ENCODE measurements around the gene PDHX.
"Not testable (repeated sequence)": the region's sequence is repeated elsewhere in the genome, so short reads cannot be mapped to it uniquely, and the experiment has no call there.

Gene PDHX

GRCh38 chr11:35017528-35018342 is 101.3 kb downstream of the PDHX start:
- no peak for DNase-seq (ENCODE audit: low read depth)

- no peak for DNase-seq (ENCODE audit: low read depth)
Measured at GRCh38 chr11:35021589-35021988, 105.2 kb downstream of the PDHX start.

- DNase-seq (ENCODE audit: low read depth) = not testable (repeated sequence)
Measured at GRCh38 chr11:35023940-35024339, 107.5 kb downstream of the PDHX start.

GRCh38 chr11:35028007-35028406 is 111.6 kb downstream of the PDHX start:
- DNase-seq (ENCODE audit: low read depth) = not testable (repeated sequence)

DNA sequence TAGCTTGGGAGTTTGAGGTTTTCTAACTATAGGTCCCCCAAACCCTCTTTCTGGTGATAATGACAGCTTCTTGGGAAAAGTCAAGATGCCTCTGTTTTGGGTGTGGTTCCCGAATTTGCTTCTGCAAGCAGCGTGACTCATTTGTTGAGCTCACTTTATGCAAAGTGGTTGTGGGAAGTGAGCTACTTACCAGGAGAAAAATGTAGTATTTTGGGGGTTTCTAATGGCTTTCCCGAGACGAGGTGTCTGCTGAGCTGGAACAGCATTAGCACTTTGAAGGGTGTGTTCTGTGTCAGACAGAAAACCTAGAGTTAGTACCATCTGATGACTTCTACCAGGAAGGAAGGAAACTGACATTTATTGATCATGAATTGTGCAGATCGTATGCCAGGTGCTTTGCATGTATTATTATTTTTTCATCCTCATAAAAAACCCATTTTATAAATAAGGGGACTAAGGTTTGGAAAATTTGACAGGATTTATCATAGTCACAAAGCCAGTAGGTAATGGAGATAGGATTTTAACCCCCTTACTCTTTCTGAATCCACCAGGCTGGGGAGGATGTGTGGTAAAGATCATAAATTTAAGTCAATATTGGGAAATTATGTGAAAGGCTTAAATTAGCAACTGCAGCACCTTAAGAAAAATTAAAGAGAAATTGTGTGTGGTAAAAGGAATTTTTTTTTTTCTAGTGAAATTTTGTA is 113.7 kb downstream of the PDHX start:
- no peak for DNase-seq (ENCODE audit: low read depth)

DNA sequence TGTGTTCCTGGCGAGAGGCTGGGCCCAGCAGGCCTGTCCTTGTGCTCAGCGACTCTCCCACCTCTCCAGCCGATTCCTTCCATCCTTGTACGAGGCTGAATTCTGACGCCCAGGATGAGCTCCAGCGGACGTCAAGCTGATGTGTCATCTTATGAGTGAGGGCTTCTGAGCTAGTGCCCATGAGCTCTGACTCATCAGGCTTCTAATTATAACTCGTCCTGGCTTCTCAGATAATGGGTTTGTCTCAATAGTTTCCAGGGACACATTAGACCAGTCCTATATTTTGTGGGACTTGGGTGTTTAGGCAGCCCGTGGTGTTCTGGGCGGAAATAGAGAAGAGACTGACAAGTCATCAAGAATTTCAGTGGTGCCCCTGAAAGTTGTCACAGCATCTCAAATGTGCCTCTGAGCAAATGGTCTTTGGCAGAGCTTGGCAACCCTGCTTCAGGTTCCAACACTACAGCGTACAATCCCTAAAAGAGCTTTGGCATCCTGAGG is 114.3 kb downstream of the PDHX start:
- DNase-seq (ENCODE audit: low read depth) = no peak

DNA sequence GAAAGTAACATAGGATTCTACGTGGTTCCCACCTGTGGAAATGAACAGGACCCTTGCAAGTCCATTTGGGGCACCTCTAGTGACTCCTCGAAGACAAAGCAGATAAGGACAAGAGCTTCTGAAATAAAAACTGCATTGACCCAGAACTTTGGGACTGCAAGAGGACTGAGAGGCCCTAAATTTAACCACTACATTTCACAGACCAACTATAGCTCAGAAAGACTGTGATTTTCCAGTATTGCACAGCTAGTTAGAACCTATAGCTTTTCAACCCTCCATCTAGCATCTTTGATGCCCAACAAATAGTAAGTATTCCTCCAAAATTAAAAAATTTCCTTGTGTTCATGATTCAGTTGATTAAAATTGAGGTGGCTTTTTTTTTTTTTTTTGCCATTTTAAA is 114.9 kb downstream of the PDHX start:
- DNase-seq (ENCODE audit: low read depth) = no peak

DNA sequence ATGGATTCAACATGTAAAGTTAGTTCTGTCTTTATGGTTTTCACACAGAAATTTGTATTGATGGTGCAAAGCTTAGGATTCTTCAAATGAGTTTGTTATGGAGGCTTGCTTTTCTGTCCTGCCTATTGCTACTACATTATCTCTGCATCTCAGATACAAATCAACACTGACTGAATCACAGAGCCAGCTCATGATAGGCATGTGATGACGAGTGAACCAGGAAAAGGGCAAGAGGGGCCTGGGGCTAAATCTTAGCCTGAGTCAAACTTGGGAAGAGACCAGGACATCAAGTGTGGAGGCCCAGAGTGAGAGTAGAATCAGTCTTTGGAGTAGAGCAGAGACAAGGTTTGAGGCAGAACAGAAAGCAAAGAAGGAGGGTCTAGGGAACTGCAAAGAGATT is 115.4 kb downstream of the PDHX start:
- no peak for DNase-seq (ENCODE audit: low read depth)

DNA sequence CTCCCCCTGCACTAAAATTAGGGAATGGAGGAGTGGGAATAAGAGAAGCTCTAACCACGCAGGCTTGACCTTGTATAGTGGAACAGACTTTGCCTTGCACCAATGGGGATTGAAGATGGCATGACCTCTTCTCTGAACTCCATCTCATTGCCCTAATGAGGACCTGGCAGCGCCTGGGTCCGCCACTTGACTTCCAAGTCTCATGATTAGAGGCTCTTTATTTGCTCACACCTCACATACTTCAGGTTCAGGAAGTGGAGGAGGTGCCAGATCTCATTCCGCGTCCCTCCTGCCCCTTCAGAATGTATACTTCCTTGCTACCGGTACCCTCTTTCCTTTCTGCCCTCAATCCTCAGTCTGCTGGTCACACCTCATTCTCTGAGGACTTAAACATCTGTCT is 116.6 kb downstream of the PDHX start:
- no peak for DNase-seq (ENCODE audit: low read depth)

DNA sequence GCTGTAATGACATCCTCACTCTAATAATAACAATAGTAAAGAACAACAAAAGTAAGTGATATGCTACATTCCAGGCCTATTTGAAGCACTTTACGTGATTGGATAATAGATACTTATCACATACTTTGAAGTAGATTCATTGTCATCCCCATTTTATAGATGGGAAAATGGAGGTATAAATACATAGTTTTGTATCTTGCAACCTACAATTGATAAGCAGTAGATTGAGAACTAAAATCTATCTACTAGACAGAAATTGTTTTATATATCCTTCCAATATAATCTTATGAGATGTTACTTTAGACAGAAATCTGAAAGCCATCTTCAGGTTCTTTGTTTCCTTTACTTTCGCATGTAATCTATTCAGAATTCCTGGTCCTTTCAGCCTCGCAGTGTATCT is 118.0 kb downstream of the PDHX start:
- no peak for DNase-seq (ENCODE audit: low read depth)

DNA sequence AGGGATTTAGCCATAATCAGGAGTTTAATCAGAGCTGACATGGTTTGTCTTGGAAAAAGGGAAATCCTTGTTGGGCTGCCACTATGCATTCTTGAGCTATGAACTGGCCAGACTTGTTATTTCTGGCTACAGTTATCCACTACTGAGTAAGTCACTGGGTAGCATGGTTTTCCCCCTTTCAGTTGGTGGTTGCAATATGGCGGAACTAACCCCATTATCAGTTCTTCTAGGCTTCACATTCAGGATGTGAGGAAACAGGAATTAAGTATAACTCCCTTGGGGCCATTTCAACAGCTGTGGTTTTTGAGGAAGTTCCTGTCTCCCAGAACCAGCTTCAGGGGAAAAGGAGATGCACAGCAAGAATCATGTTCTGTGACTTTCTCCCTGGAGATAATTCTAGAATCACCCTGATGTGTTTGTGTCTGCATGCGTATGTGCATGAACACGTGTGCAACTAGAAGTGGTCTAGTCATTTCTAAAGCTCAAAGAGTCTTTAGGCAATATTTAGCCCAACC is 119.5 kb downstream of the PDHX start:
- no peak for DNase-seq (ENCODE audit: low read depth)

DNA sequence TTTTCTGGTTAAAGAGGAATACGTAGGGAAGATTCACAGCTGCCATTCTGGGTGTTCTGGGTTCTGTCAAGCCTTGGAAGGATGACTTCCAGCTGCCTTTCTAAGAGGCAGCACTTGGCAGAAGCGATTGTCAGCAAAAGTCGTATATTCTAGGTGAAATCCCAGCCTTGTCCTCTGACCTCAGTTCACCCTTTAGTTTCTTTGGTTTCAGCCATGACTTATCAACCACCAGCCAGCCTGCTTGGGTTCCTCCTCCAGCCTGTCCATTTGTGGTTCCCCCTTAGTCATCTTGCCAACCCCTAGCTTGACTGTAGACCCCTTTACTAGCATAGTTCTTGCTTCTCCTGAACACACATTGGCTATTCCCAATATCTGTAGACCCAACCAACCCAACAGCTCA is 120.2 kb downstream of the PDHX start:
- no peak for DNase-seq (ENCODE audit: low read depth)

DNA sequence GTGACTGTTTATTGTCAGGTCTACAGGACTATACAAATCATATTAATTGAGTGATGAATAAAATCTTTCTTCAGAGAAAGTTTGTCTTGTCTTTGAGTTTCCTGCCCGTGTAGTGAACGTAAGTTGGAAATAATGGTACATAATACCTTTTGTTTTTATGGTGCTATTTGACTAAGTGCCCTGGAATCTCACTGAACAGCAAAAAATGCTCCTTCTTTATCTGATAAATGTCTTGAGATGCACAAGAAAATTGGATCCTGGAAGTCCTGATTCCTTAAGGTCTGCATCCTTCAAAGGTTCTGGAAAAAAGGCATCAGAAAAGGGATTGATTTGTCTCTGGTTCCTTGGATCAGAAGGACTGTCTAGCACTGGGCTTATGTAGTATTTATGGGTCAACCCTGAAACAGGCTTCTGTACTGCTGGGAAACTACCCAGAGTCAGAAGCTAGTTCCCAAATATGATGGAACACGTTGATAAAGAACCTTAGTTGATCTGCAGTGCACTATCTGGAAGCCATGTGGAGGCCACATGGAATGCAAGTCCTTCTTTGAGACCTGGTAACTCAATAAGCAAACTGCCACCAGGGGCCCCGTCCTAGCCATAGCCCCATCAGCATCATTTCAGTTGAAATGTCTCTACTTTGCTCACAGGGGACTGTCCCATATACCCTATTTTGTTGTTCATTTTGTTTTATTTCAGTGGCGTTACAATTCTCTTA is 122.0 kb downstream of the PDHX start:
- no peak for DNase-seq (ENCODE audit: low read depth)

DNA sequence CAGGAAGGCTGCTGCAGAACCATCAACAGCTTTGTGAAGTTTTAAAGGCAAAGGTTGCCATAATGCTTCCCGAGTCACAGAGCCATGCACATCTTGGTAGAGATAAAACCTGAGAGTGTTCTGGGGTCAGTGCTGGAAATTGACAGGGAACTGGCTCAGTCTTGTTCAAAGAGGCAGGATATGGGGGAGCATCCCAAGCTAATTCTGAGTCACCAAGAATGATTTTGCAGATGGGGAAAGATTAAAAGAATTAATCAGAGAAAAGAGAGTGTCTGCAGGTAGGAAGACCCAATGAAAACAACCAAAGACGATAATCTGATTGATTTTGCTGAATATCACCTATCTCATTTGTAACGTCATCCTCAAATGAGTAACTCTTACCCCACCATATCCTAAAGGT is 122.7 kb downstream of the PDHX start:
- no peak for DNase-seq (ENCODE audit: low read depth)

DNA sequence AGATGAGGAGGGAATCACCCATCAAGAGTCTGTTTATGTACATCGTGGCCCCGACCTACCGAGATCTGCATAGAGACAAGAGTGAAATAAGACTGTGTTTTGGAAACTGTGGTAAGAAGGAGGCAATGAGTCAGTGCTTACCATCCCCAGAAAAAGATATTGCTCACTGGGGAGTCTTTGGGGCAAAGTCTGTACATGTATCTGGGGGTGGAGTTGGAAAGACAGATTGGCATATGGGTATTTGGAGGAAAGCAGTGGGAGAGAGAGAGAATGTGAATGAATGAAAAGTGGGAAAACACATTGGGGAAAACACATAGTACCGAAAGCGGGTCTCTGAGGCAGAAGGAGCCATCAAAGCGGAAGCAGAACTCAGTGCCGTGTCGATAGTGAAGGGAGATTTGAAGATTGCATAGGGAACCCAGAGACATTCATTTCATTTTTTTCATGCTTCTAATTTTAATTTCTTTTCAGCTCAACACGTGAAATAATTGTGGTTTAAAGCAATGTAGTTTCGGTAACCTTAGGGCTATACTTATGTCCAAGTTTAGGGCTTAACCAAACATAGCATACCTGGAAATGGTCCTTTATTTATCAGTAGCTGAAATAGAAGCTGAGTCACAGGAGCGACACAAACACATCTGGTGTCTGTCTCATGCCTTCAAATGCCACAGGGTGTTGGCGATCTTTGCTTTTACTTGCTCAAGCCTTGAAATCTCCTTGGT is 124.0 kb downstream of the PDHX start:
- DNase-seq (ENCODE audit: low read depth) = no peak

DNA sequence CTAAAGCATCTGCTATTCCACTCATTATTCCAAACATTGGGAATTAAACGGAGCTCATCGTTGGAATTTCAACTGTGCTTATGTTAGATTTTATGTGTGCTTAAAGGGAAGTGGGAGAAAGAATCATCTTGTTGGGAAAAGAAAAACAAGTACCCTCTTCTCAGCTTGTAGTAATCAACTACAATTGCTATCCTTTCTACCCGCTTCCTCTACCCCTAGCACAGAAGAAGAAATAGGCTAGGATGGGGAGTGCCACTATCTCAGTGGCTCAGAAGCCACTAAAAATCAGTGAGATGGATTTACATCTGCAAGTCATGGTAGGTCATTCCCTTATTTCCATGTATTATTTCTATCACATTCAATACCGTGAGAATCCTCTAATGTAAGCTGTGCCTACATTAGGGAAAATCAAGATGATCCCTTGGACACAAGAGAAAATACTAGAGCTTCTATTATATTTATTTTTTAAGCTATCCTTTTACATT is 124.7 kb downstream of the PDHX start:
- no peak for DNase-seq (ENCODE audit: low read depth)

GRCh38 chr11:35042224-35042623 is 125.8 kb downstream of the PDHX start:
- no peak for DNase-seq (ENCODE audit: low read depth)

GRCh38 chr11:35042913-35043312 is 126.5 kb downstream of the PDHX start:
- no peak for DNase-seq (ENCODE audit: low read depth)

DNA sequence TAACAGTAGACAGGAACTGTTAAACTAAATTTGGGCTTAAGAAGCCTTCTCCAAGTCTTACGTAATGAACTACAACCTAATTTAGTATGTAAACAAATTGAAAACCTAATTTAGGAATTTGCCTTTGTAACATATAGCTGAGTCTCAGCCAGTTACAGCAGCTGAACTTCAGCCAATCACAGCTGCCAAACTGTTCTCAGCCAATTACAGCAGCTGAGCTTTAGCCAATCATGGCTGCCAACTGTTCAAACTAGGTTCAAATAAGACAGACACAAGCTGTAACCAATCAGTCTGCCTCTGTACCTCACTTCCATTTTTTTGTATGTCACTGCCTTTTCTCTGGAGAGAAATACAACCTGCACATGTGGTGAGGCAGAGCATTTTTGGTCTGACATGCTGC is 127.5 kb downstream of the PDHX start:
- DNase-seq (ENCODE audit: low read depth) = no peak

GRCh38 chr11:35045236-35045820 is 128.9 kb downstream of the PDHX start:
- no peak for DNase-seq (ENCODE audit: low read depth)

All from stimulated activated CD8-positive, alpha-beta memory T cell treated with anti-CD3 and anti-CD28 coated beads, Interleukin-15, amount 100 ng/mL, for 24 hours (primary cell).